G401 (cell line): ENCODE data around the gene PBX4. TPM values are rescaled to one million over a fixed set of nuclear protein-coding genes. Genes with fewer than 3 reads are reported as not detected.
"Not testable (repeated sequence)": the region's sequence is repeated elsewhere in the genome, so short reads cannot be mapped to it uniquely, and the experiment has no call there.

Experiments used
- DNase-seq: peaks from one replicate; pipeline ENCODE4 v3.0.0-alpha.2; 2015; ENCODE audit warnings: low spot score
- in situ Hi-C: cut with HindIII; loops from 2 replicates; pipeline ENCODE4 v1.10.0; 2016; ENCODE audit warnings: low sequenced_read_pairs, mixed read lengths
- total RNA-seq: library from RNA; depleted of rRNA; stranded (reverse); fragments of >200 nt; shearing (Covaris generic); gene quantifications from 2 replicates; pipeline ENCODE4 v1.2.3, GENCODE V29; 2014

PBX4 gene
- total RNA-seq, 1 experiment from 2014 or later, result 7.7 TPM

DNA sequence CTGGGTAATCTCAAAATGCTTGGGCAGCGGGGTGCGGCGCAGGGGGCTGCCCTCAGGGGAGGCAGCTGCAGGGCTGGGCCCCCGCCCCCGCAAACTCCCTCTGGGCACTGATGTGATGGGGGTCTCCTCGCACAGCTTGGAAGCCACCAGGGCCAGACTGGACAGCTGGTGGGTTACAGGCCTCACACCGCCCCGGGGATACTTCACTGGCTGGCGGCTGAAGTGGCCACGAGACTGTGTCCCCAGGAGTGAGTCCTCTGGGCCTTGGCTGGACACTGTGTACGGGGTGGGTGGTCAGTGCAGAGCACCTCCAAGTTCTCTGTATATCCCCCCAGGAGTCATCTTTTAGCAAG is 11.6 kb upstream of the PBX4 start:
- DNase-seq, result no peak
- in situ Hi-C loops, result no loop called here

DNA sequence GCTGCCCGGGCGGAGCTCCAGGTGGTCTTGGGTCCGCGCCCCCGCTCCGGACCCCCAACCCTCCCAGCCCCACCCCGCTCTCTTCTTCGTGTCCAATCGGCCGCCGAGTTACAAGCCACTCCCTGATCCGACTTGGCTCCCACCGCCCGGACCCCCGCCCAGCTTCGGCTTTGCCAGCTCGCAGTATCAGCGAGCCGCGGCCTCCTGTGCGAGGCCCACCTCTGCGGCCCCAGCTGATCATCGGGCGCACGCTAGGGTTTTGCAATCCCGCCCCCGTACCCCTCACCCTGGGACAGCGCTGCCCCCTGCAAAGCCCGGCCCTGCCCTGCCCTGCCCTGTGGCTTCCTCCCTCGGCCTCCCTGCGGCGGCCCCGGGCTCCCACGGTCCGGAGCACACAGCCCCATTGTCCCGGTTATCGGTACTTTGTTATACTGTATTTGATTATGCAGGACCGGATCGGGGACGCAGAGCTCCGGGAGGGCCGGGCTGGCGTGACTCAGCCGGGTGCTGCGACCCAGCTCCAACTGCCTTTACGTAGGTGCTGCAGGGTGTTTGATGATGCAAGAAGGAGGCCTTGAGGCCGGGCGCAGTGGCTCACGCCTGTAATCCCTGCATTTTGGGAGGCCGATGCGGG is 10.1 kb upstream of the PBX4 start:
- in situ Hi-C loops, result no loop called here
- no peak for DNase-seq

DNA sequence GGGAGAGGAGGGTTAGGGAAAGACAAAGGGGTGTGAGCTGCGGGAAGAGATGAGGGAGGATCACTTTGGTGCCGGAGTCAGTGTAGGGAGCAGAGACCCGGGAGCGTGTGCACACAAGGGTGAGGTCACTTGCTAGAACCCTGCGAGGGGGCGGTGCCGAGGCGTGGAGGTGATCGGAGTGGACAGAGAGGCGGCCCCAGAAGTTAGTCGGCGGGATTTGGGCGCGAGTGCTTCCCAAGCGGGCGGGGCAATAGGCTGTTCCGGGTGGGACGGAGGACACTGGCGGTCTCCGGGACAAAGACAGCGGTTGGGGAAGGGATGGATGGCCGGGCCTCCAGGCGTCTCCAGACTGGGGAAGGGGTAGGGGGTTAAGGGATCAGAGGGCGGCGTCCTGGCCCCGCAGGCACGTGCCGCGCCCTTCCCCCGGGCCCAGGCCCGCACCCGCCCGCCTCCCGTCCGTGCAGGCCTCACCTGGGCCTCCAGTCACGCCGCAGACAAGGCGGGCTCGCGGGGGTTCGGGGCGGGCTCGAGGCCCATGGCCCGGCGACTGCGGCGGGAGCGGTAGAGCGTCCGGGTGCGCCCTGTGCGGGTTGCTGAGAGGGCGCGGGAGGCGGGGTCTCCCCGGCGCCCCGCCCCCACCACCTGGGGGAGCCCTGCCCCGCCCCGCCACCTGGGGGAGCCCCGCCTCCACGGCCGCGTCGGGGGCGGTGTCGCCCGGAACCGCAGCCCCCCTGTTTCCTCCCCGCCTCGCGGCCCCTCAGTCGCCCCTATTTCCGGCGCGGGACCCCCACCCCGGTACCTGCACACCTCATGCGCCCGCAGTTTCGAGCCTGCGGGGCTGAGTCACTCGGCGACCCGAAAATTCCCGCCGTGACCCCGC is 9.4 kb upstream of the PBX4 start, which contains the start of gene LPAR2:
LPAR2 (minus strand) TSS at position 600 of the 880 bp plus-strand sequence. CDS start 945 bp downstream, outside the sequence.
- in situ Hi-C loops, result no loop called here

GRCh38 chr19:19626516-19627472 is 8.3 kb upstream of the PBX4 start:
- in situ Hi-C loops, result no loop called here

More for the DNA sequence above, 9.4 kb upstream of the PBX4 start, which contains the start of gene LPAR2:
- DNase-seq, result no peak

GRCh38 chr19:19624032-19624570 is 5.6 kb upstream of the PBX4 start:
- in situ Hi-C loops, result no loop called here
- no peak for DNase-seq

More at GRCh38 chr19:19626516-19627472, 8.3 kb upstream of the PBX4 start:
- no peak for DNase-seq

DNA sequence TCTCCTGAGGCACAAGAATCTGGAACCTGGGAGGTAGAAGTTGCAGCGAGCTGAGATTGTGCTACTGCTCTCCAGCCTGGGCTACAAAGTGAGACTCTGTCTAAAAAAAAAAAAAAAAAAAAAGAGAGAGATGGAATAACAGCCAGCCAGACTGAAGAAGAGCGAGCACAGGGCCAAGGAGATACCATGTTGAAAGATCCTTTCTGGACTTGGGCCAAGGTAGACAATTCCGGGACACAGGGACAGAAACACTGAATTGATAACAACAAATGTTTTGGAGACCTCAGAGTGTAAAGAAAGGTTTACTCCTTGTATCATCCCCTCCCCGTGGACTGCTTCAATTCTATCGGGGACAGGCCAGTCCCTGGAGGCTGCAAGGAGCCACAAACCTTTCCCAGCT is 4.9 kb upstream of the PBX4 start:
- in situ Hi-C loops, result no loop called here
- DNase-seq, result no peak

GRCh38 chr19:19619849-19620210 is 1.3 kb upstream of the PBX4 start:
- no peak for DNase-seq
- in situ Hi-C loops, result no loop called here

DNA sequence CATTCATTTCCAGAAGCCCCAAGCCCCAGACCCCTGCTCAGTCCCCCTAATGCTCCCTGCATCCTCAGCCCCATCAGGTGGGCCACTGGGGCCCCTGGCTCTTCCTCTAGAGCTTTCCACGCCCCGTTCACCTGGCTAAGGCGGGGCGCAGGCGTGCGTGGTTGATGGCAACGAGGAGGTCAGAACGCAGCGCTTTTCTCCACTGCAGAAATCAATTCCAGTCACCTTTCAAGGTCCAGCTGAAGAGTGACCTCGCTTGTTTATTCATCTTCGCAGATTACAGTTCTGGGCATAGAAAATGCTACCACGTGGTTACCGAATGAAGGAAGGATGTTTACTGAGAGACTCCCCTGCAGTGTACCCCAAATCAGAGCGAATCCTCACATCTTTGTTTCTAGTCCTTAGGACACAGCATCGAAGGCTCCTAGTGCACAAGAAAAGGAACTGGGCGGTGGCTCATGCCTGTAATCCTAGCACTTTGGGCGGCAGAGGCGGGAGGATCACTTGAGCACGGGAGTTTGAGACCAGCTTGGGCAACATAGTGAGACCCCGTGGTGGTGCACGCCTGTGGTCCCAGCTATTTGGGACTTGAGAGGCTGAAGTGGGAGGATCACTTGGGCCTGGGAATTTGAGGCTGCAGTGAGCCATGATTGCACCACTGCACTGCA is 828 bp upstream of the PBX4 start:
- DNase-seq, result no peak
- in situ Hi-C loops, result no loop called here

GRCh38 chr19:19615086-19615485 is 3.4 kb downstream of the PBX4 start:
- DNase-seq, result no peak
- in situ Hi-C loops, result no loop called here

GRCh38 chr19:19613506-19613905 is 5.0 kb downstream of the PBX4 start:
- in situ Hi-C loops, result no loop called here
- no peak for DNase-seq

DNA sequence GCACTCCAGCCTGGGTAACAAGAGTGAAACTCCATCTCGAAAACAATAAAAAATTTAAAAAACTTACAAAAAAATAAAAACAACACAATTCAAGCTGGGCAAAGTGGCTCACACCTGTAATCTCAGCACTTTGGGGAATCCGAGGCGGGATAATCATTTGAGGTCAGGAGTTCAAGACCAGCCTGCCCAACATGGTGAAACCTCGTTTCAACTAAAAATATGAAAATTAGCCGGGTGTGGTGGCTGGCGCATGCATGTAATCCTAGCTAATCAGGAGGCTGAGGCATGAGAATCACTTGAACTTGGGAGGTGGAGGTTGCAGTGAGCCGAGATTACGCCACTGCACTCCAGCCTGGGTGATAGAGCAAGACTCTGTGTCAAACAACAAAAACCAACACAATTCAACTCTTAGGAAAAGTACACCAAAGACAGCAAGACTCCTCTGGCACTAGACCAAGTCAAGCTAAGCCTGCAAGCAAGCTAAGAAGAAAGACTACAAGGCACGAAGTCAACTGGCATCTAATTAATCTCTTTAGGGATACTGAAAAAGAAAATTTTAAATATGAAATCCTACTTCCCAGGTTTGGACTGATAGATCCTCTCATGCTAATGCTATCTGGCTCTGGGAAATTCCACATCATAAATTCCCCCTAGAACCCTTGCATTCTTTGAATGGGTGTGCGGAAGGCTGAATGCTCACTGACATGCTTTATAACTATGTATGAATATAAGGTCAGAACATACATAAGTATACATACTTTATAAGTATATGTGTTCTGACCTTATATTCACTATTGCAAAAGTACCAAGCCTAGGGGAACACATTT is 7.9 kb downstream of the PBX4 start:
- in situ Hi-C loops, result no loop called here
- no peak for DNase-seq

DNA sequence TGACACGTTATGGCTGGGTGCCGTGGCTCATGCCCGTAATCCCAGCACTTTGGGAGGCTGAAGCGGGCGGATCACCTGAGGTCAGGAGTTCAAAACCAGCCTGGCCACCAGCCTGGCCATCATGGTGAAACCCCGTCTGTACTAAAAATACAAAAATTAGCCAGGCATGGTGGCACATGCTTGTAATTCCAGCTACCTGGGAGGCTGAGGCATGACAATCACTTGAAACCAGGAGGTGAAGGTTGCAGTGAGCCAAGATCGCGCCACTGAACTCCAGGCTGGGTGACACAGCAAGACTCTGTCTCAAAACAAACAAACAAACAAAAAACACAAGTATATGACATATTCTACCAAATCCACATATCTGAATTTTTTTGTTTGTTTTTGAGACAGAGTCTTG is 11.8 kb downstream of the PBX4 start:
- in situ Hi-C loops, DNase-seq: not testable (repeated sequence)

- DNase-seq, result no peak
- in situ Hi-C loops, result no loop called here
These were observed 12.5 kb downstream of the PBX4 start for GRCh38 chr19:19606021-19606420.

DNA sequence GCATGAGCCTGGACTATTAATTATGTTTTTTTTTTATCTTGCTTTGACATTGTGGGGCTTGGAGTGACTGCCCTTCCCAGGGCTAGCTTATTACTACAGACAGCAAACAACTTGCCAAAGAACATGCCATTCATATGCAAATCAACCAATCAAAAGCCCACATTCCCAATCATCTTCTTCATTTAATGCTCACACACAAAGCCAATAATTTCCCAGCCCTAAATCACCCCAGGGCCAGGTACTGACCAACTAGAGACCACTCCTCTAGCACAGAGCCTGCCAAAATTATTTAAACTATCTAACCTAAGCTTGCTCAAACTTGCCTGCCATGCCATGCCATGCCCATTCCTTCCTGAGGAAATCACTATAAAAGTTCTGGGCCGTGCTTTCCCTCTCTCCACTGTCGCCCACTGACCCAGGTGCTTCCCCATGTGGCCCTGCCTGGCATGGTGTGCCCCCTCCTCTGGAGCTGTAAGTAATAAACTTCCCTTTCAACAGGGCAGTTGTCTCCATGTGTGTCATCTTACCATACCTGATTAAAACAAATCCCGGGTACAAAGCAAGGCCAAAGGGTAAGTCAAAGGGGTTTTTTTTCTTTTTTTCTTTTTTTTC is 15.7 kb downstream of the PBX4 start:
- in situ Hi-C loops, result no loop called here
- DNase-seq, result no peak

DNA sequence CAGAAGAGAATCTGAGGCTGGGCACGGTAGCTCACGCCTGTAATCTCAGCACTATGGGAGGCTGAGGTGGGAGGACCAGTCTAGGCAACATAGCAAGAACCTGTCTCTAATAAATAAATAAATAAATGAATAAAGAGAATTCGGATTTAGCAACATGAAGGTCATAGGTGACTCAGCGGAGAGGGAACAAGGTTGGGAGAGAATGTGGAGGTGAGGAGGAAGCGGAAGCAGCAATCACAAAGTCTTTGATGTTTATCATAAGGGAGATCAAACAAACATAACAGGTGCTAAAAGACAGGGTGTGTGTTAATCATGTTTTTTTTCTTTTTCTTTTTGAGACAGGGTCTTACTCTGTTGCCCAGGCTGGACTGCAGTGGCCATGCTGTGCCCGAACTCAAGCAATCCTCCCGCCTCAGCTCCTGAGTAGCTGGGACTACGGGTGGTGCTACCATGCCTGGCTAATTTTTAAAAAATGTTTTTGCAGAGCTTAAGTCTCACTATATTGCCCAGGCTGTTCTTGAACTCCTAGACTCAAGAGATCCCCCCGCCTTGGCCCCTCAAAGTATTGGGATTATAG is 16.3 kb downstream of the PBX4 start:
- no peak for DNase-seq
- in situ Hi-C loops, result no loop called here

DNA sequence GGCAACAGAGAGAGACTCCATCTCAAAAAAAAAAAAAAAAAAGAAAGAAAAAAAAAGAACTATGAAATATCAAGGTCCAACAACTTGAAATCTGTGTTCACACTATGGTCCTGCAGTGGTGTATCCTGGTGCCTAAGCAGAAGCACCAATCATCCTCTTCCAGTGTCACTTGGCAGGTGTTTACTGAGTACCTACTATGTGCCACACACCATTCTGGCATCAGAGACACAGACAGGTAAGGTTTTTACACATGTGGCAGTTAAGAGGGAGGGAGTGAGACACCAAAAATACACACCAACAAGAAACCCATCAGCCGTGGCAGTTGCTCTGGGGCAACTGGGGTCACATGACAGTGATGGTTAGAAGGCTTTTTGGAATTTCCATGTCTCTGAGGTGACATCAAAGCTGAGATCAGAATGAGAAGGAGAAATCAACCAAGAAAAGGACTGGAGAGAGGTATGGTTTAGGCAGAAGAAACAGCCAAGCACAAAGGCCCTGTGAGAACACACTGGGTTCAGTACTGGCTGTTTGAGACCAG is 17.6 kb downstream of the PBX4 start:
- DNase-seq, result no peak
- in situ Hi-C loops, result no loop called here
